ENCODE data around the gene CD101.

The CD101 gene

GRCh38 chr1:117046781-117047180 lies 45.2 kb downstream of the CD101 start:
- no peak for TF ChIP-seq Cebpa-rat (IDR thresholded peaks at IDR 0.05)
- H4K20me1 ChIP-seq = no peaks in the 10 kb centered on the region
- no peaks in the 10 kb centered on the region for H3K27me3 ChIP-seq
- H3K4me1 ChIP-seq = peaks cover 36% of the 10 kb centered on the region
- no peak overlapping the region for H3K27ac ChIP-seq
- H3K9me3 ChIP-seq = no peaks in the 10 kb centered on the region
- no peak overlapping the region for H3K4me3 ChIP-seq
- no peak overlapping the region for H3K4me2 ChIP-seq
- no peaks in the 10 kb centered on the region for H3K36me3 ChIP-seq
- H3K9ac ChIP-seq = no peak overlapping the region

GRCh38 chr1:117047271-117047670 lies 45.7 kb downstream of the CD101 start:
- Histone ChIP-seq H3K9me3 (no peaks in the 10 kb centered on the region), H3K27ac (no peak overlapping the region), H3K4me1 (peaks cover 41% of the 10 kb centered on the region), H3K27me3 (no peaks in the 10 kb centered on the region), H3K4me2 (no peak overlapping the region), H3K36me3 (no peaks in the 10 kb centered on the region), H3K9ac (no peak overlapping the region), H4K20me1 (no peaks in the 10 kb centered on the region), H3K4me3 (no peak overlapping the region)
- TF ChIP-seq Cebpa-rat (IDR thresholded peaks at IDR 0.05) = no peak

GRCh38 chr1:117049857-117050256 lies 48.3 kb downstream of the CD101 start:
- H3K36me3 ChIP-seq = no peaks in the 10 kb centered on the region
- H3K4me3 ChIP-seq = no peak overlapping the region
- H3K4me1 ChIP-seq = peaks cover 44% of the 10 kb centered on the region
- H4K20me1 ChIP-seq = no peaks in the 10 kb centered on the region
- no peak for TF ChIP-seq Cebpa-rat (IDR thresholded peaks at IDR 0.05)
- H3K9ac ChIP-seq = no peak overlapping the region
- no peaks in the 10 kb centered on the region for H3K27me3 ChIP-seq
- peak overlapping the region; percentile 67 for H3K4me2 ChIP-seq
- no peak overlapping the region for H3K27ac ChIP-seq
- no peaks in the 10 kb centered on the region for H3K9me3 ChIP-seq

GRCh38 chr1:117051224-117052064 lies 49.9 kb downstream of the CD101 start:
- TF ChIP-seq Cebpa-rat (IDR thresholded peaks at IDR 0.05) = no peak
- peak overlapping the region; percentile 34 for H3K4me3 ChIP-seq
- H3K9ac ChIP-seq = peak overlapping the region; percentile 68
- H4K20me1 ChIP-seq = no peaks in the 10 kb centered on the region
- H3K27me3 ChIP-seq = no peaks in the 10 kb centered on the region
- H3K27ac ChIP-seq = peak overlapping the region; percentile 71
- H3K4me1 ChIP-seq = peaks cover 44% of the 10 kb centered on the region
- no peaks in the 10 kb centered on the region for H3K36me3 ChIP-seq
- no peaks in the 10 kb centered on the region for H3K9me3 ChIP-seq
- H3K4me2 ChIP-seq = peak overlapping the region; percentile 67

- H3K27me3 ChIP-seq = no peaks in the 10 kb centered on the region
- no peak overlapping the region for H3K4me2 ChIP-seq
- TF ChIP-seq Cebpa-rat (IDR thresholded peaks at IDR 0.05) = no peak
- H3K4me1 ChIP-seq = peaks cover 47% of the 10 kb centered on the region
- H4K20me1 ChIP-seq = no peaks in the 10 kb centered on the region
- no peak overlapping the region for H3K9ac ChIP-seq
- no peak overlapping the region for H3K4me3 ChIP-seq
- no peaks in the 10 kb centered on the region for H3K36me3 ChIP-seq
- no peak overlapping the region for H3K27ac ChIP-seq
- H3K9me3 ChIP-seq = no peaks in the 10 kb centered on the region
These were observed 52.5 kb downstream of the CD101 start for GRCh38 chr1:117054068-117054467.

- peak overlapping the region; percentile 77 for H3K4me3 ChIP-seq
- peak overlapping the region; percentile 86; the same call in 1 of the 2 replicates for H3K27ac ChIP-seq
- H3K9ac ChIP-seq = peak overlapping the region; percentile 88
- peaks cover 36% of the 10 kb centered on the region for H3K4me1 ChIP-seq
- H4K20me1 ChIP-seq = no peaks in the 10 kb centered on the region
- peaks cover 19% of the 10 kb centered on the region; the same call in 1 of the 2 replicates for H3K36me3 ChIP-seq
- no peak for TF ChIP-seq Cebpa-rat (IDR thresholded peaks at IDR 0.05)
- peak overlapping the region; percentile 81 for H3K4me2 ChIP-seq
- H3K9me3 ChIP-seq = no peaks in the 10 kb centered on the region
- no peaks in the 10 kb centered on the region for H3K27me3 ChIP-seq
These were observed 57.2 kb downstream of the CD101 start for GRCh38 chr1:117058810-117059209.

- H3K9me3 ChIP-seq = no peaks in the 10 kb centered on the region
- peaks cover 24% of the 10 kb centered on the region; the same call in 1 of the 2 replicates for H3K36me3 ChIP-seq
- H3K4me3 ChIP-seq = peak overlapping the region; percentile 77
- H3K4me1 ChIP-seq = peaks cover 36% of the 10 kb centered on the region
- H3K9ac ChIP-seq = peak overlapping the region; percentile 88
- no peaks in the 10 kb centered on the region for H3K27me3 ChIP-seq
- H4K20me1 ChIP-seq = no peaks in the 10 kb centered on the region
- no peak for TF ChIP-seq Cebpa-rat (IDR thresholded peaks at IDR 0.05)
- H3K27ac ChIP-seq = peak overlapping the region; percentile 86
- peak overlapping the region; percentile 81 for H3K4me2 ChIP-seq
These were observed 57.7 kb downstream of the CD101 start for GRCh38 chr1:117059334-117059677.

GRCh38 chr1:117059678-117060440 lies 58.3 kb downstream of the CD101 start, which contains the start of gene TTF2:
TTF2 (plus strand) TSS chr1:117060326; CDS start chr1:117060347, 21 bp downstream.
- peak within 1 kb of the TSS; percentile 84 for H3K4me2 ChIP-seq
- H3K36me3 ChIP-seq = peaks cover 29% of the 10 kb centered on the region; the same call in 1 of the 2 replicates
- peak within 1 kb of the TSS; percentile 88 for H3K9ac ChIP-seq
- H3K4me3 ChIP-seq = peak within 1 kb of the TSS; percentile 77
- TF ChIP-seq Cebpa-rat (IDR thresholded peaks at IDR 0.05) = no peak
- H4K20me1 ChIP-seq = no peaks in the 10 kb centered on the region
- peak within 1 kb of the TSS; percentile 86 for H3K27ac ChIP-seq
- no peaks in the 10 kb centered on the region for H3K27me3 ChIP-seq
- H3K9me3 ChIP-seq = no peaks in the 10 kb centered on the region
- peaks cover 36% of the 10 kb centered on the region for H3K4me1 ChIP-seq

- Histone ChIP-seq H3K36me3 (peaks cover 37% of the 10 kb centered on the region), H3K27ac (peak overlapping the region; percentile 71), H4K20me1 (no peaks in the 10 kb centered on the region), H3K9ac (peak overlapping the region; percentile 80), H3K27me3 (no peaks in the 10 kb centered on the region), H3K4me1 (peaks cover 36% of the 10 kb centered on the region), H3K4me2 (peak overlapping the region; percentile 84), H3K4me3 (peak overlapping the region; percentile 77), H3K9me3 (no peaks in the 10 kb centered on the region)
- no peak for TF ChIP-seq Cebpa-rat (IDR thresholded peaks at IDR 0.05)
These were observed 59.1 kb downstream of the CD101 start for GRCh38 chr1:117060441-117061317.
